ENCODE results near the gene CTSW. TPM values are rescaled to one million over a fixed set of nuclear protein-coding genes. Genes with fewer than 3 reads are reported as not detected.

The CTSW gene
- total and polyA plus RNA-seq, 2 of the 4 experiments (the other 2 are of a cell fraction): 0.07 to 0.18 TPM

DNA sequence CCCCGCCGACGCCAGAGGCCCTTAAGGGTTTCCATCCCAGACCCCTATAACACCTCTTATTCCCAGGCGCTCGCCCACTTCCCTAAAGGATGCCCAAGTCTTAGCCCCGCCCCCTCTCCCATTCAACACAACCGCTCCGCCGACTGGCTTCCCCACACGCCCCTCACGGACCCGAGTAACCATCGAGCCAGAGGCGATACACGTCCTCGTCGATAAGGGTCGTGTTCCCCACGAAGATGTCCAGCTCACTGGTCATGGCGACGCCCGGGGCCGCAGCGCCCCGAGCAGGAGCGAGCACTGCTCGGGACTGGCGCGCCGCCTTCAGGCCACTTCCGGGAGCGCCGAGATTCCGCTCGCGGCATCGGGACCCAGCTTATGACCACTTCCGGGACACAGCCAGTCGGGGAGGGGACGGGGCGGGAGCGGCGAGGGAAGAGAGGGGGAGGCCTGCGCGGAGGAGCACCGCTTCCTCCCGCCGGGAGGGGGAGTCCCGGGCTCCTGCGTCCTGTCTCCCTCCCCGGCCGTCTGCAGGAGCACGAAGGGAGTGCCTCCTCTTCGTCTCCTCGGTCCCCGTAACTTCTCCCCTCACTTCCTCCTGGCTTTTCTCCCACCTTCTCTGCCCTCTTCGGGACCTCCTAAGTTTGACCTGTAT lies 8.7 kb downstream of the CTSW start, which contains the start of gene FIBP (continued):
- TF ChIP-seq SMC3 (IDR thresholded peaks at IDR 0.05; ENCODE audit: low read depth, low read length) (peak; percentile 41), BHLHE40 (IDR thresholded peaks at IDR 0.05; ENCODE audit: low read depth, low read length) (0 out of 2 replicates have a peak, but pooled peaks have one; percentile 28)

DNA sequence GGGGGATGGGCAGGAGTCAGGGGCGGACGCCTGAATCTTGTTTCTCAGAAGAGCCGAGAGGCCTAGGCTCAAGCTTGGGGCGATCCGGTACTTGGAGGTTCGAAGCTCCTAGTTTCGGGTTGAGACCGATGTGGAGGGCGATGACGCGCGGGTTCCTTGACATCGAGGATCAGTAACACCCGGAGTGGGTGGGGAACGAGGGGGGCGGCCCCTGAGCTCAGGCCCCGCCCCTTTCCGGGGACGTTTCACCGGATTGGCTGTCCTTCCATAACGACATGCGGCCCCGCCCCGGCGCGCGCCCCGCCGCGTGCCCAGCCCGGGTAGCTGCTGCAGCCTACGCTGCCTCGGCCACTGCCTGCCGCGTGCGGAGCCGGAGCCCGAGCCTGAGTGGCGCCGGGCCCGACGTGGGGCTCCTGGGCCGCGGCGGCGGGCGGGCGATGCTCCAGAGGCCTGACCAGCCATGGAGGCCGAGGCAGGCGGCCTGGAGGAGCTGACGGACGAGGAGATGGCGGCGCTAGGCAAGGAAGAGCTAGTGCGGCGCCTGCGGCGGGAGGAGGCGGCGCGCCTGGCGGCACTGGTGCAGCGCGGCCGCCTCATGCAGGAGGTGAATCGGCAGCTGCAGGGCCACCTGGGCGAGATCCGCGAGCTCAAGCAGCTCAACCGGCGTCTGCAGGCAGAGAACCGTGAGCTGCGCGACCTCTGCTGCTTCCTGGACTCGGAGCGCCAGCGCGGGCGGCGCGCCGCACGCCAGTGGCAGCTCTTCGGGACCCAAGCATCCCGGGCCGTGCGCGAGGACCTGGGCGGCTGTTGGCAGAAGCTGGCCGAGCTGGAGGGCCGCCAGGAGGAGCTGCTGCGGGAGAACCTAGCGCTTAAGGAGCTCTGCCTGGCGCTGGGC lies 10.9 kb downstream of the CTSW start, which contains the start of gene CCDC85B:
CCDC85B (plus strand) TSS at position 350 of the 895 bp plus-strand sequence; CDS start at position 461, 111 bp downstream.
- H2BK5ac ChIP-seq (ENCODE audit: low read depth, low read length, poor library complexity, severe bottlenecking): peak within 1 kb of the TSS; percentile 86
- peaks cover 0 to 47% of the 10 kb centered on the region in 2 experiments for H3K79me1 ChIP-seq (ENCODE audit: low read depth in 1 of 2, low read length in 2 of 2)
- peak within 1 kb of the TSS; percentile 82 for H2AK5ac ChIP-seq (ENCODE audit: low read depth, low read length)
- ATAC-seq (ENCODE audit: low read depth) (peak; percentile 50), DNase-seq (peak; percentile 95)
- H2AFZ ChIP-seq (replicated peaks; ENCODE audit: low read length, poor library complexity): peak within 1 kb of the TSS; percentile 74
- peak within 1 kb of the TSS; percentile 88 for H3K9ac ChIP-seq (ENCODE audit: low read depth, low read length)
- WGBS, 2 experiments (ENCODE audit: extremely low coverage in 2 of 2, insufficient read length in 1 of 2): 0% methylated on average over 58 of the region's 94 CpGs; no CpG with 5 or more reads in 1 of the 2 experiments
- TSS peak; percentile 66 for BruUV-seq (replicated peaks)
- CTCF ChIA-PET: interaction anchor here (1.0 to 2.0 kb wide), 5 partner anchors 21 to 31 kb away, joined by 3 to 9 read pairs (median 3); partner anchors contain the start of gene MUS81
- intact Hi-C loops (cut with micrococcal nuclease) (no loop called here), dilution Hi-C loops (cut with HindIII; ENCODE audit: low sequenced_read_pairs, unreplicated experiment) (no loop called here), in situ Hi-C loops (cut with MboI; ENCODE audit: low sequenced_read_pairs) (loop anchor here (5.0 kb wide), 1 partner anchor 72 kb away; the partner anchor contains the start of gene SART1)
- no peaks in the 10 kb centered on the region for H3K9me3 ChIP-seq (ENCODE audit: control insufficient read depth, insufficient read depth, low read length)
- peak within 1 kb of the TSS; percentile 69 for H3K18ac ChIP-seq (ENCODE audit: low read depth, low read length)
- peak within 1 kb of the TSS; percentile 88 for H3K23ac ChIP-seq (ENCODE audit: low read depth, low read length)
- H4K5ac ChIP-seq (ENCODE audit: low read depth, low read length): peak within 1 kb of the TSS; percentile 75
- peaks cover 39% of the 10 kb centered on the region for H3K36me3 ChIP-seq (ENCODE audit: control insufficient read depth, insufficient read depth, low read length)
- H2BK15ac ChIP-seq (ENCODE audit: low read depth, low read length): peak within 1 kb of the TSS; percentile 68; the same call in 2 of the 3 replicates
- peak within 1 kb of the TSS; percentile 83 for H2AK9ac ChIP-seq (replicated peaks; ENCODE audit: low read depth, low read length, poor library complexity)
- H3K4me3 ChIP-seq (ENCODE audit: insufficient read depth, low read depth, low read length): peak within 1 kb of the TSS; percentile 63
- peak within 1 kb of the TSS; percentile 64 to 80 for H4K8ac ChIP-seq (ENCODE audit: low read depth in 2 of 2, low read length in 2 of 2)
- peak within 1 kb of the TSS; percentile 93 for H3K27ac ChIP-seq (ENCODE audit: insufficient read depth, low read length)
- H3K4ac ChIP-seq (ENCODE audit: low read depth, low read length): peak within 1 kb of the TSS; percentile 85
- H2BK20ac ChIP-seq (ENCODE audit: low read depth, low read length): peak within 1 kb of the TSS; percentile 25; the same call in 1 of the 2 replicates
- H3K9me1 ChIP-seq (ENCODE audit: insufficient read depth, low read length): 0 out of 2 replicates have a peak, but pooled peaks cover 4% of the 10 kb centered on the region
- peaks cover 27% of the 10 kb centered on the region for H3K4me1 ChIP-seq (ENCODE audit: control insufficient read depth, insufficient read depth, low read length)
- H3K27me3 ChIP-seq (ENCODE audit: control insufficient read depth, insufficient read depth, low read length): no peaks in the 10 kb centered on the region
- peak within 1 kb of the TSS; percentile 90 for H3K14ac ChIP-seq (replicated peaks; ENCODE audit: low read depth, low read length)
- peaks cover 60% of the 10 kb centered on the region for H4K20me1 ChIP-seq (ENCODE audit: insufficient read depth, low read length)
- H3K4me2 ChIP-seq (ENCODE audit: low read depth, low read length): peak within 1 kb of the TSS; percentile 84
- H3K56ac ChIP-seq (ENCODE audit: extremely low read depth, insufficient read depth, low read length): peak within 1 kb of the TSS; percentile 80
- peak within 1 kb of the TSS; percentile 72 for H2BK120ac ChIP-seq (ENCODE audit: low read depth, low read length)
- POLR2A ChIA-PET (ENCODE audit: unreplicated experiment): interaction anchor here (0.6 to 4.4 kb wide), 10 partner anchors 8 to 73 kb away, joined by 3 to 20 read pairs (median 5); partner anchors contain the start of genes FOSL1 and MUS81
- peak within 1 kb of the TSS; percentile 90 for H4K91ac ChIP-seq (ENCODE audit: insufficient read depth, low read depth, low read length)
- TF ChIP-seq, protein P1, sequence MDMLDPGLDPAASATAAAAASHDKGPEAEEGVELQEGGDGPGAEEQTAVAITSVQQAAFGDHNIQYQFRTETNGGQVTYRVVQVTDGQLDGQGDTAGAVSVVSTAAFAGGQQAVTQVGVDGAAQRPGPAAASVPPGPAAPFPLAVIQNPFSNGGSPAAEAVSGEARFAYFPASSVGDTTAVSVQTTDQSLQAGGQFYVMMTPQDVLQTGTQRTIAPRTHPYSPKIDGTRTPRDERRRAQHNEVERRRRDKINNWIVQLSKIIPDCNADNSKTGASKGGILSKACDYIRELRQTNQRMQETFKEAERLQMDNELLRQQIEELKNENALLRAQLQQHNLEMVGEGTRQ (IDR thresholded peaks at IDR 0.05; ENCODE audit: low read depth, low read length): peak; percentile 35; the same call in 1 of the 2 replicates
- TF ChIP-seq BHLHE40 (IDR thresholded peaks at IDR 0.05; ENCODE audit: low read depth, low read length): peak; percentile 90
- TF ChIP-seq, protein P2, sequence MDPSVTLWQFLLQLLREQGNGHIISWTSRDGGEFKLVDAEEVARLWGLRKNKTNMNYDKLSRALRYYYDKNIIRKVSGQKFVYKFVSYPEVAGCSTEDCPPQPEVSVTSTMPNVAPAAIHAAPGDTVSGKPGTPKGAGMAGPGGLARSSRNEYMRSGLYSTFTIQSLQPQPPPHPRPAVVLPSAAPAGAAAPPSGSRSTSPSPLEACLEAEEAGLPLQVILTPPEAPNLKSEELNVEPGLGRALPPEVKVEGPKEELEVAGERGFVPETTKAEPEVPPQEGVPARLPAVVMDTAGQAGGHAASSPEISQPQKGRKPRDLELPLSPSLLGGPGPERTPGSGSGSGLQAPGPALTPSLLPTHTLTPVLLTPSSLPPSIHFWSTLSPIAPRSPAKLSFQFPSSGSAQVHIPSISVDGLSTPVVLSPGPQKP (IDR thresholded peaks at IDR 0.05; ENCODE audit: borderline replicate concordance, low read depth, low read length): no peak
- no peak for TF ChIP-seq NFE2L2 (IDR thresholded peaks at IDR 0.05; ENCODE audit: low read depth, low read length)
- TF ChIP-seq CHD1 (IDR thresholded peaks at IDR 0.05; ENCODE audit: low read depth, low read length): 0 out of 2 replicates have a peak, but pooled peaks have one; percentile 30
- peak; percentile 87 for TF ChIP-seq POLR2A (IDR thresholded peaks at IDR 0.05; ENCODE audit: low read depth, low read length)
- TF ChIP-seq RCOR1 (IDR thresholded peaks at IDR 0.05; ENCODE audit: insufficient replicate concordance, low read length): no peak
- peak; percentile 89 for TF ChIP-seq MAZ (IDR thresholded peaks at IDR 0.05; ENCODE audit: borderline replicate concordance, low read depth, low read length)

Measured in IMR-90 (cell line).